GM12874 (cell line): Measurements from ENCODE around the gene LPP.

Experiments
- CTCF ChIP-seq: IDR thresholded peaks from 2 replicates; pipeline ENCODE4 v1.5.1; 2011; ENCODE audit warnings: low read depth, mild to moderate bottlenecking, control low read depth, low read length, moderate library complexity; ENCODE audit not compliant: insufficient read depth

LPP gene

GRCh38 chr3:188899881-188900280, 745.9 kb downstream of the LPP start:
- TF ChIP-seq CTCF: no peak

GRCh38 chr3:188900421-188900951, 746.5 kb downstream of the LPP start:
- no peak for TF ChIP-seq CTCF

- TF ChIP-seq CTCF: no peak
These were observed 747.2 kb downstream of the LPP start for GRCh38 chr3:188901126-188901525.

GRCh38 chr3:188901671-188902287, 747.8 kb downstream of the LPP start:
- no peak for TF ChIP-seq CTCF

- TF ChIP-seq CTCF: no peak
These were observed 750.7 kb downstream of the LPP start for GRCh38 chr3:188904670-188905069.

GRCh38 chr3:188905547-188905946, 751.6 kb downstream of the LPP start:
- TF ChIP-seq CTCF: no peak

GRCh38 chr3:188906236-188906635, 752.3 kb downstream of the LPP start:
- TF ChIP-seq CTCF: no peak
